GM18511 (cell line): ENCODE measurements around the gene CLRN3.

ENCODE experiments used
- ATAC-seq: cut with Tn5 transposase; IDR thresholded peaks from one replicate; pipeline ENCODE4 v1.9.1; 2021; ENCODE audit warnings: mild to moderate bottlenecking, moderate library complexity; ENCODE audit not compliant: unreplicated experiment

Gene CLRN3

DNA sequence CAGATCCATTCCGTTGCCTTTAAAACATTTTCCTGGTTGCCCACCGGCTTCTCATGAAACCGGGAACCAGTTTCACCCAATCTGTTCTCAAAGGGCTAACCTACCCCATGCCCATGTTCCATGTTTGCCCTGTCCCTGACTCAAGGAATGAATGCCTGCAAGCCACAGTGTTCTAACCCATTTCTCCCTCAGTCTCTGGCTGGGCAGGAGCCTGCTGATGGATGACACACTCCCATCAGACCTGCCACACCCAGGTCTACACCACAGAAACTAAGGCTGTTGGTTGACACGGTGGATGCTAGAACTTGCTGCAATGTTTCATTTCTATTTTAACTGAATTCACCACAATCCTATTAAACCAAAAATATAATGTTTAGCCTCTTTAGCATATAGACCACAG lies 15.6 kb downstream of the CLRN3 start:
- no peak for ATAC-seq

DNA sequence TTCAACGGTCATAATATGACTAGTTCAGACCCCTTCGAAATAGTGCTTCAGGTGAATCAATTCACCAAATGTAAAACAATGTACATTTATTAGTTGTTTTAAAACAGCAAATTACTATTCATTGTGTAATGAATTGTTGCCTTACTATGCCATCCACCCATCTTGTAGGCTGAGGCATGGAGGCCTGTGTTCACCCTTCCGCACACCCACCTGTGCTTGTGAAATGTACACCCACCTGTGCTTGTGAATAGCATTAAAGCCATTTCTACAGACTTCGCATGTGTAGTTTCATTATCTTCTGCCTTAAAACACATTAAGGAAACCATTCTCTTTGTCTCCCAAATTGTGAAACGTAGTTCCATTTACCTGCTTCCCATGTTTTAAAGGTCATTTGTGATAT lies 16.8 kb downstream of the CLRN3 start:
- no peak for ATAC-seq

DNA sequence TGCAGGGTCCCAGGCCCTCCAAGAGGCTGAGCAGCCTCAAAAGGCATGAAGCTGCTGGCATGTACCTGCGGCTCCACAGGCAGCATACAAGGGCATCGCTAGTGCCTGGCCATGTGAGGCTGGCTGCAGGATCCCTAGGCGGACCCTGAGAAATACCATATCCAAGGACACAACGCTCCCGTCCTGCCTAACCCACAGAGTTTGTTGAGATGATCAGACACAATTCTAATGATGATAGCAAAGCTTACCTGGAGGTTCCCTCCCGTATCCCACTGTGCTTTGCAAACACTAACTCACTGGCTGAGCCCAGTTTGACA lies 17.3 kb downstream of the CLRN3 start:
- no peak for ATAC-seq

DNA sequence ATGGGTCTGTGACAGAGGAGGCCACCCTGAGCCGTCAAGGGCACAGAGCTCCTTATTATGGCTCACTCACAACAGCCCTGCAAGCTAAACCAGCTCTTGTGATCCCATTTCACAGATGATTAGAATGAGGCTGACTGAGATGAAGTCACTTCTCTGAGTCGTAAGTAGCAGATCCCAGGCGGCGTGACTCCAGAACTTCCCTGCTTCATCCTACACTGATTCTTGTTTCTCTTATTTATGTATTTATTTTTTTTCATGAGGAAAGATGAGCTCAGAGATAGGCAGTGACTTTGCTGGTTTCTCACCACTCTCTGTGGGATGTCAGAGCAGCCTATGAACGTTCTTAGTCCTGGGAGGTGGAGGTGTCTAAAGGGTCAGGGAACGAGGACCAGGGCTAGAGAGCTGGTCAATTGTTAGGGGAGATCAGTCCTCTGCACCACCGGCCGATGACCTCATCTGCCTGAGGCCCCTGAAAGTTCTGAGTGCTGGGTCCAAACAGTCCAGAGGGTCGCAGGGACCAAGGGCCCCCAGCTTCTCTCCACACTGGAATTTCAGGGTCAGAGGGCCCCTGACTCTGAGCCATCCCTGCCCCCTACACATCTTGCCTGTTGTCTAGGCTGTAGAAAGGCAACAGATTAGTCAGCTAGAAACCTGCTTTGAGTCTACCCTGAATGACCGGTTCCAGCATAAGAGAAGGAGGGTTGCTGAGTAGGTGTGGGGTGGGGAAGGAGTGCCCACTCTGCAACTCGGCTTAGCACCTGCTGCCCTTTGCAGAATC lies 17.9 kb downstream of the CLRN3 start:
- peak; percentile 48 for ATAC-seq

DNA sequence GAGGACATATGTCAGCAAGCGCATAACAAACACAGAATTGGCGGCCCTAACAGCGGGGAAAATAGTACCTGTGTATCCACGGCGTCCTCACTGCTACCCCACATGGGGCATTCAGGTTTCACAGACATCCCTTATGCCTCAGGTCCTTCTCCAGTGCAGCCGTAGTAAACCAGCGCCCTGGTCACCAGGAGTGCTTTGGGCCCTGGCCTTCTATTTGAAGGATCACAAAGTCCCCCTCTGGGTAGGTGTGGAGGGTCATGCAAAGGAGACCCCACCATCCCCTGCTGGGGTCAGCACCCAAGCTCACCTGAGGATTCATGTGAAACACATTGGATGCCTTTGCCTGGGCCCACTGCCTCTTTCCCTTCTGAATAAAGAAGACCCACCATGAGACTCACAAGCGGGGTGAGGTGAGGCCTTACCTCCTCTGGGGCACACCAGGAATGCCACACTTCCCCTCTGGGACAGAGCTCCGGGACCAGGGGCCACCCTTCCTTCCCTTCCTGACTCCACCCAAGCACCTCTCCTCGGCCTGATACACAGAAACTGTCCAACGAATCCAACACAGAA lies 18.8 kb downstream of the CLRN3 start:
- no peak for ATAC-seq

DNA sequence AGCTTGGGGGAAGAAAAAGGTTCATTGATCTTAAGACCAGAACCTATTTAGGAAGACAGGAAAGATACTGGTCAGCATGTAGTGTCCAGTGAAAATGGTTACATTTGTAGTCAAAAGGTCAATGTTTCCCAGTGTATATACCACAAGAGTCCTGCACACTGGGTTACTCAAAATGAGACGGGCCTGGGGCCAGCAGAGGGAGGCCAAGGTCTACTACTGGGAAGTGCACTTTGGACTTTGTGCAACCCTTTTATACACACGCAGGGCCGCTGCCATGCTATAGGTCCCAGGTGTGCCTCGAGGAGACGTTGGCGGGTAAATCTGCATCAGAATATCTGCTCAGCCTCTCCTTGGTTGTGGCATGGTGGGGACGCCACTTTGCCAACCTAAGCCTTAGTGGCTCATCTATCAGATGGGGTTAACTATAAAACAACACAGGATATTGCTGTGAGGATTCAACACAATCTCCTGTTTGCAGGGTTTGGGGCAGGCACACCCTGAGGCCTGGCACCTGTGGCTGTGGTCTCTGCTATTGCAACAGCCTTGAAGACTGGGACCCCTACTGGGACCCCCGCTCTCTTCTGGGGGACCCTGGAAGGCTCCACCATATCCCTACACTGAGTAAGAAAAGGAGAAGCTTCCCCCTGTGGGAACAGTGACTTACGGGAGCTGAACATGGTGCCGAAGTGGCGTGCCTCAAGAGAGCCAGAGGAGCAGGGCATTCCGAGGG lies 19.7 kb downstream of the CLRN3 start:
- no peak for ATAC-seq

DNA sequence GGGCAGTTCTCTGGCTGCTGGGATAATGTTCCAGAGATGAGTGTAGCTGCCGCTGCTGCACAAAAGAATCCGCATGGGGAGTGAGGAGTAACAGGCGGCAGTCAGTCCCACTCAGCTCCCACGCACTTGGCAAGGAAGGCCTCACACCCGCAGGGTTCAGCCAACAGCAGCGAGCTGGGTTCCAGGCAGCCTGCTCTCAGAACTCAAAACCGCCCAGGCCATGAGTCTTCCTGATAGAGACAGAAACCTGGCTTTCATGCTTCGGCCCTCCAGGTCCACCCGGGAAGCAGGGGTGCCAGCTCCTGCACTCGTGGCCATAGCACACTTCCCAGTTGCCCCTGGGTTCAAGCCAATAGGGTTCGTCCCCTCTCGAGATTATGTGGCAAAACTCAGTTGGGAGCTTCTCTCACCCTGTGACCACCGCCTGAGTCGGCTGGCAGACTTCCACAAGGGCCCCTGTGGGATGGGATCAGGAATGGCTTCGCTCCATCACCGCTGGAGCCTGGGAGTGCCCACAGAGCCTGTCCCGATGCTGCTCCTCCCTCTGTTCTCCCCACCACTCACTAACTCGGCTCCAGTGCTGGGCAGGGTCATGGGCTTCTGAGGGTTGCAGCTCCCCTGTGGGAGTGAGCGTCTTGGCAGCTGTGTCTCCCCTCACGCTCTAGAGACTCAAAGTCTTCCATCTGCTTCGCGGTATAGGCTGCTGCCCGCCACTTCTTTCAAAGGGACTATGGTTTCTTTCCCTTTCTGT lies 20.6 kb downstream of the CLRN3 start:
- ATAC-seq: no peak

DNA sequence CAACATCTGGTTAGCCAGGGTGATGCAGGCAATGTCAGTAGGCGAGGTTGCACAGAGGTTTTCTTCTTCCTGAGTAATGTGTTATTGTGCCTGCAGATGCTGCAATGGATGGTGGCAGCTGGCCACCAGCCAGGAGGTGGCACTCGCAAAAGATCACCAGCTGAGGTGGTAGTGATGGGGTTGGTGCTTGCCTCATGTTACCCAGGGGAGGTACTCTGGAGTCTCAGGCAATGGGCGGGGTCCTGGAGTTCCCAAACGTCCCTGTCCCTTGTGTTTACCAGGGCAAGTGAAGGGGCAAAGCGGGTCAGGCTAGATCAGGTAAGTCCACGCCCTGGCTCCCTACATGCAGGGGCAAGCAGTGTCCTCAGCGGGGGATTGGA lies 21.1 kb downstream of the CLRN3 start:
- ATAC-seq: no peak

DNA sequence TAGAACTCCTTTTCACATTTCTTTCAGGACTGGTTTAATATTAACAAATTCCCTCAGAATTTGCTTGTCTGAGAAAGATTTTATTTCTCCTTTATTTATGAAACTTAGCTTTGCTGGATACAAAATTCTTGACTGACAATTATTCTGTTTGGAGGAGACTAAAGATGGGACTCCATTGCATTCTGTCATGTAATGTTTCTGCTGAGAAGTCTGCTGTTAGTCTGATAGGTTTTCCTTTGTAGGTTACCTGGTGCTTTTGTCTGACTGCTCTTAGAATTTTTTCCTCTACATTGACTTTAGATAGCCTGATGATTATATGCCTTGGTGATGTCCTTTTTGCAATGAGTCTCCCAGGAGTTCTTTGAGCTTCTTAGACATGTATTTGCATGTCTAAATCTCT lies 23.4 kb downstream of the CLRN3 start:
- ATAC-seq: no peak

DNA sequence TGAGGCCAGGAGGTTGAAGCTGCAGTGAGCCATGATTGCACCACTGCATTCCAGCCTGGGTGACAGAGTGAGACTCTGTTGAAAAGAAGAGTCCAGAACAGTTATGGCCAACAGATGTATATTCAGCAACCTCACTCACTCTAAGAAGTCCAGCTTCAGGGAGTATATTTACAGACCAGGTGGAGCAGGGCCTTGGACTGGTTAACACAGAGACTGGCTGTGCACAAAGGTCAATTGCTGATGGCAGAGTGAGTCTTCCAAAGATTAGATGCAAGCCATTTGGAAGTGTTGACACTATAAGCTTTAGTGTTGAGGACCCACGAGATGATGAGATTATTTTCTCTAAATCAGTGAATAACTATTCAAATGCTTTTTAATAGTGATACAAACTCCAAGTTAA lies 24.9 kb downstream of the CLRN3 start:
- ATAC-seq: no peak

DNA sequence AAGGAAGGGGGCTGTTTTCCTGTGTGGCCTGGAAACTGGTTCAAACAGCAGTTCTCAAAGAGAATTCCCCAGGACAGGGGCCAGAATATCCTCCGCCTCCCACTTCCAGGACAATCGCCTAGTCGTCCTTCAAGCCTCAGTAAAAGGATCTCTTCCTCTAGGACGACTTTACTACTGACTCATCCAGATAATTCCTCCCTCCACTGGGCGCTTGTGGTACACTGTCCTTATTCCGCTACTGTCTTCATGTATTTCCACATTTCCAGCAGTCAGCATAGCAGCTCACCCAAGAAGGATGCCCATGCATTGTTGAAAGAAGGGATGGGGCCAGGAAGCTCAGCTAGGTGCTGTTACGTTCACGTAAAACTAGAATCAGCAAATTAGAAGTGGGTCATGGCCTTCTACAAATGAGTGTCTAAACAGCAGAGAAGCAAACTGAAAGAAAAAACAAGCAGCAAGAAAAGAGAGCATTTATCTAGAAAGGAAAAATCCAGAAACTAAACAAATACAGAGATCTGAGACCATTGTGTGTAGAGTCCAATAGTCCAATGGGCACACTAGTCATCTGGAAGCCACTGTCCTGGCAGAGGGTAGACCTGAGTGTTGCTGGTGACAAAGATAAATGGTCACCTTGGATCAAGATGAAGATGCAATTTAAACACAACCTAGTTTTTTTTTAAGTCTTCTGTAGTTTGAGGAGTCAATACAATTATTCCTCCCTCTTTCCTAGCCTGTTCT lies 26.3 kb downstream of the CLRN3 start:
- no peak for ATAC-seq

DNA sequence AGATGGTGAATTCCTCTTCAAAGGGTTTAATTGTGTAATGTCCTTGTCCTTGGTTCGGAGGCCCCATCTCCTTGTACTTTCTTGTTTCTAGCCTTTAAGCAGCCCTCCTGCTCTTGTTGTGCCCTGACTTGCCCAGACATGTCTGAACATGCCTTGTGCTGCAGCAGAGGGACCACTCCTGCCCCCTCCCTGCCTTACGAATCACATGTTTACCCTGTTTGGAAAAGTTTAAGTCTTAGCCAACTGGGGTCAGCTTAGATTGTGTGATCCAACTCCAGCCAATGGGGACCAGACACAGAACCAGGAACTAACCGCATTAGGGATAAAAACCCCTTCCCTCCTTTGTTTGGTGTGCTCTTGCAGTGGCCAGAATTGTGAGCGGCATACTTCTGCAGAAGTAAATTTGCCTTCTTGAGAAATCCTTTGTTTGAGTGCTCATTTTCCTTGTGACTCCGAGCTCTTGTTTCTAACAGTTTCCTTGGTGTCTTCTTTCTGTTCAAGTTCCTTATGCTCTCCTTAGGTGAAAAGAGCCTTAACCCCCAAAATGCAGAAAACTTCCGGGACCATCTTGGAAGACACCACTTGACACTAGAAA lies 29.4 kb downstream of the CLRN3 start:
- no peak for ATAC-seq

DNA sequence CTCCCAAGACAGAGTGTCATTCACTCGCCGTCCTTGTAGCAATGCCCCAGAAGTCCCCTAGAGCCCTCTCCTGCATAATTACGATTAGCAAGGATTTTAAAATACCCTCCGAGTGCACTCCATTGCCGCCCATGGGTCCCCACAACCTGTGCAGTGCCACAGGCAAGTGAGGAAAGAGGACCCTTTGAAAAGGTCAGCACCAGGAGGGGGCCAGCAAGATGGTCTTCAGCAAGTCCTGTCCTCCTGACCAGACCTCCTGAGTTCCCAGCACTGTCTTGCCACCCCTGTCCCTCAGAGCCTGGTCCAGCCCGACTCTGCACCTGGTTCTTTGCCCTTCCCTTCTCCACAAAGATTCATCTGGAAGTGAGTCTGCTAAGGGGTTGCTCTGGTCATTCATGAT lies 32.1 kb downstream of the CLRN3 start:
- no peak for ATAC-seq

DNA sequence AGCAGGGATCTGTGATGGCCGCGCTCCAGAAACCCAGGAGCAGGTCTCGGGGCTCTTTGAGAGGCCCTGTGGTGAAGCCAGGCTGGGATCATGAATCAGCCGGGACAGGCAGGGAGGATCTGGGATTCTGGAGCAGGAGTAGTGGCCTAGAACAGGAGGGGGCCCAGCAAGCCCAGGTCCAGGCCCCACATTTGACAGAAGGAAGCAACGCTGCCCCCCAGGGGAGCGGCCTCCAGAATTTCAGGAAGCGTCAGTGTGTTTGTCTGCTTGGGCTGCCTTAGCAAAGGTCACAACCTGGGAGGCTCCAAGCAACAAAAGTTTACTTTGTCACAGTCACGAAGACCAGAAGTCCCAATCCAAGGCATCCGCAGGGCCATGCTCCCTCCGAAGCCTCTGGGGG lies 36.8 kb downstream of the CLRN3 start:
- no peak for ATAC-seq

DNA sequence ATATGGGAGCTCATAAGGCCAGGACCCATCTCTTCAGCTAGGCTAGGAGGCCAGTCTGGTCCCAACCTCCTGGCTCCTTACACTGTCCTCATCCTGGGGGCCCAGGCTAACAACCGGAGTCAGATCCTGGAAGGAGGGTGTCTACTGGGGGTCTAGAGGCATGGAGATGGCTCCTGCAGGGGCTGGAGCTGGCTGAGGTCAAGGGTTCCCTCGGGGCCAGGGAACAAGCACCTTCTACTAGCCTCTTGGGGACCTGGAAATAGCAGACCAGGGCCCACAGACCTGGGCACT lies 37.2 kb downstream of the CLRN3 start:
- ATAC-seq: peak; percentile 1

DNA sequence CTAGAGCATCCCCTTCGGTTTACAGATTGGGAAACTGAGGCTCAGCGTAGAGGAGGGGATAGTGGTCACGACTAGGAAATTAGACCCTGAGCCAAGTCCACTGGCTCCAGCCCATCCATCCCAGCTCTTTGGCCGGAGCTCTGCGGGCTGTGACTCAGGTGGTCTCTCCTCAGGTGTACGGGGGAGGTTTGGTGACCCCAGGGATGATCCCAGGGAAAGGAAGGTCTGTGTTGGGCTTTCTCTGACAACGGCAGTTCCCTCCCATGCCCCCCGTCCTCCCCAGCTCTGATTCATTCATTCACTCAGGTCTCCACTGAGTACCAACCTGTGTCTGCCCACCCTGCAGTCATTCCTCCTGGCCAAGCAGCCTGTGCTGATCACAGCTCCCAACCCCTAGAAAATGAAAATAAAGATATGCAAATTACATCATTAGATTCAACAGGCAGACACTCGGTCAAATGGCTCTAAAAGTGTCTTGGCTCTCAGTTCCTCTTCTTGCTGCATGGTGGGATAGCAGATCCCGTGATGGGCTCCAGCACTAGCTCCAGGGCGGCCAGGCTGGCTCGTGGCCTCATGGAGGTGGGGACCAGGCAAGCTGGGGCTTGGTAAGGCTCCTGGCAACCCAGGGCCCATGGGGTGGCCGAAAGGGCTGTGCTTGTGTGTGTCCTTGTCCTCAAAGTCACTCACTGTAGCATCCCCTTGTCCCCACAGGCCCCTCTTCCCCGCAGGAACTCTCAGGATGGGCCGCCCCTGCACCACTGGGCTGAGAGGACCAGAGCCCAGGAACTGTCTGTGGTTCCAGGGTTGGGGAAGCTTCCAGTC lies 37.8 kb downstream of the CLRN3 start:
- peak; percentile 85 for ATAC-seq

DNA sequence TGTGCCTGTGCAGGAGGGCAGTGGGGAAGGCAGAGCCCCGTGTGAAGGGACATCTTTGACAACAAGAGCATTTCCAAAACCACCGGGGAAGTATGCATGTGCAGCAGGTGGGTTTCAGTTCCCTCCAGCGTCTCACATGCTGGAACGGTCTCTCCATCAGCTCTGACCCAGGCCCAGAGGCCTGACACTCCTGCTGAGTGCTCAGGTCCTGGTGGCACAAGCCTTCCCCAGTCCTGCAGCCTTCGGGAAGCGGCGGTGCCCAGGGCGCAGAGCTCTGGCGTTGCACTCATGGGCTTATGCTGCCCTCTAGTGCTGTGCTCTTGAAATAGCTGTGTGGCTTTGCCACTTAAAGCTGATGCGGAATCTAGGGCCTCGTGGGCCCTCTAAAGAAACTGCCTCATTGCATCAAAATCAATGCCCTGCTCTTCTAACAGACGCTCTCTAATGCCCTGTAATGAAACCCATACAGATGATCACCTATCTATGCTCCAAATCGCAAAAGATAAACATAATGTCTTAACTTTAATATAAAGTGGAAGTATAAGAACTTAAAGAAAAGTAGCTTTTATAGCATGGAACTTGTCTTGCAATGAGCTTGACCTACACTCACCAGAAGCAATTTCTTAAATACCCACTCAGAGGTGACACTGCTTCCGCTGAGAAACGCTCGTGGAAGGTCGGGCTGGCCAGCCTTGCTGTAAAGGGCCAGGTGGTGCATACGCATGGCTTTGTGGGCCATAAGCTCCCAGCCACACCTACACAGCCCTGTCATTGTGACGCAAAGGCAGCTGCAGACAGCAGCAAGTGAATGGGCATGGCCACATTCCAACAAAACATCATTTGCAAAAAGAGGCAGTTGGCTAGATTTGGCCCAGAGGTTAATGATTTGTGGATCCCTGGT lies 38.6 kb downstream of the CLRN3 start:
- ATAC-seq: peak; percentile 69

DNA sequence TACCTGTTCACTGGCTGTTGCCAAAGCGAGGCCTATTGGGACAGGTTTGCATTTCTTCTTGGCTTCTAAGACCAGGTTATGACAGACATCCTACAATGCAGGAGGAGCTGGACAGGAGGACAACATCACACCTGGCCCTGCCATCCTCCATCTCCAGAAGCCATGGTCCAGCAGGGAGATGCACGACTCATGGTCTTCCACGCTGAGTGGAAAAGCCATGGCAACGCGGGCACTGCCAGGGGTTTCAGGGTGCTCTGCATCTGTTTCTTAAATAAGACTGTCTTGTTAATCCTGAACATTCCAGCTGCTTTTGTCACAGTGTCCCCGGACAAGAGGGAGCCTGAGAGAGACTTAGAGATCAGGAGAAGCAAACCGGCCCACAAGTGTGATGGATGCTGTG lies 40.3 kb downstream of the CLRN3 start:
- ATAC-seq: no peak

DNA sequence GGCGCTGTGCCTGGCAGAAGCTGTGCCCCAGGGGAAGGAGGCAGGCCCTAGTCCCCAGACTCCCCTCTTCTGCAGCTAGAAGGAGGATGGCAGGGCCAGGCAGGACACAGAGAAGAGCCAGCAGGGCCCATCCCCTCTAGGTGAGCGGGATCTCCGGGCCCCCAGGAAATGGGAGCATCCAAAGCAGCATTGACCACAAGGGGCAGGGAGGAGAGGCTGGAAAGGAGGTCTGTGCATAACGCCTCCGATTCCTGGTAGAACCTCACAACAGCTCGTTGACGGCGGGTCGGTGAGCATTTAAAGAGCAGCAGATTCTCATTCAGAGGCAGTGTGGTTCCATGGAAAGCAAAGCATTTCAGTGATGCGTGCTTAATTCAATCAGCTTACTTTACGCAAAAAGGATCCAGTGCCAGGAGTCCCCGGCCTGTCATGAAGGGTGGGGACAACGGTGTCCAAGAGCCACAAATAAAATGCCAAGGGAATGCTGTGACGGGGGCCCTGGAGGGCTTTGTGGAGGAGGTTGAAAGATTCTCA lies 41.0 kb downstream of the CLRN3 start:
- no peak for ATAC-seq
